ENCODE results near the gene ACADS. TPM values are rescaled to one million over a fixed set of nuclear protein-coding genes. Genes with fewer than 3 reads are reported as not detected.

Gene ACADS
- total and polyA plus RNA-seq, 2 of the 8 experiments (the other 6 are each of a cell fraction or from before 2014, with no cell fraction given): 4.9 to 7.5 TPM

DNA sequence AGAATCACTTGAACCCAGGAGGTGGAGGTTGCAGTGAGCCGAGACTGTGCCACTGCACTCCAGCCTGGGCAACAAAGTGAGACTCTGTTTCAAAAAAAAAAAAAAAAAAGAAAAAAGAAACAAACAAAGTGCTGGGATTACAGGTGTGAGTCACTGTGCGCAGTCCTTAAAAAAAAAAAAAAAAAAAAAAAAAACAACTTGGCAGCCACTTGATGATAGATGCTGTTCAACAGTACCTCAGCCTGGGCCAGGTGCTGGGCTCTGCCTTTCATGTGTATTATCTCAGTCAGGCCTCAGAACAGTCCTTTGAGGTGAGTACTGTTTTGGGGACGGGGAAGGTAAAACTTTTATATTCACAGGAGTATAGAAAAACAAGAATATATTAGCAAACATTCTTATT is 9.6 kb downstream of the ACADS start:
- H3K23me2 ChIP-seq (ENCODE audit: low read depth, low read length): no peaks in the 10 kb centered on the region
- H3K4me3 ChIP-seq (ENCODE audit: extremely low read depth in 1 of 4, insufficient read depth in 2 of 4, low read depth in 3 of 4, low read length in 4 of 4): no peak overlapping the region
- no peak overlapping the region for H3K23ac ChIP-seq (ENCODE audit: insufficient read length)
- H2BK120ac ChIP-seq (replicated peaks; ENCODE audit: low read depth, low read length): no peak overlapping the region
- no peak overlapping the region for H3K4me2 ChIP-seq (ENCODE audit: insufficient read depth in 1 of 2, low read depth in 2 of 2, low read length in 2 of 2)
- no peak overlapping the region for H3K4ac ChIP-seq (replicated peaks; ENCODE audit: insufficient read length, low read depth, low read length)
- H2AFZ ChIP-seq (ENCODE audit: low read length): no peak overlapping the region
- 83% methylated on average over 2 of the region's 3 CpGs; no CpG with 5 or more reads in 1 of the 2 experiments for WGBS, 2 experiments (ENCODE audit: extremely low coverage in 1 of 2, insufficient coverage in 1 of 2, insufficient read length in 1 of 2, insufficient replicate concordance in 2 of 2, low coverage in 1 of 2, low lambda C conversion rate in 2 of 2, missing lambda C conversion rate in 1 of 2)
- no peaks in the 10 kb centered on the region; a peak in 1 of 4 replicates for H3K9me3 ChIP-seq (ENCODE audit: insufficient read depth in 2 of 2, low read depth in 1 of 2, low read length in 1 of 2)
- H2BK20ac ChIP-seq (ENCODE audit: low read length): no peak overlapping the region
- H3K4me1 ChIP-seq (replicated peaks in 1 of 4; ENCODE audit: control insufficient read depth in 3 of 4, insufficient read depth in 4 of 4, low read length in 3 of 4): no peaks in the 10 kb centered on the region
- no peak overlapping the region for H4K91ac ChIP-seq (replicated peaks; ENCODE audit: insufficient read length, low read length)
- no peak for FAIRE-seq
- H3K9ac ChIP-seq (replicated peaks in 1 of 4; ENCODE audit: extremely low read depth in 1 of 4, low read depth in 3 of 4, low read length in 3 of 4): no peak overlapping the region
- H3K79me2 ChIP-seq (ENCODE audit: control insufficient read depth in 1 of 2, insufficient read depth in 2 of 2, low read length in 2 of 2): no peaks in the 10 kb centered on the region
- no peak overlapping the region for H3K56ac ChIP-seq (replicated peaks; ENCODE audit: insufficient read length, low read depth, low read length)
- H3K18ac ChIP-seq (ENCODE audit: extremely low read depth, low read length): no peak overlapping the region
- no peak overlapping the region for H2BK5ac ChIP-seq (ENCODE audit: low read depth, low read length)
- POLR2A ChIA-PET (ENCODE audit: partially characterized antibody): interaction anchor here (0.6 to 1.0 kb wide), 3 partner anchors 15 to 170 kb away, joined by 3 read pairs; no protein-coding TSS in a partner anchor
- H2BK15ac ChIP-seq (ENCODE audit: low read length): no peak overlapping the region
- no peaks in the 10 kb centered on the region for H4K20me1 ChIP-seq (replicated peaks in 1 of 2; ENCODE audit: control insufficient read depth in 1 of 2, insufficient read depth in 2 of 2, low read length in 2 of 2)
- no peak for TF ChIP-seq GABPA (IDR thresholded peaks at IDR 0.05; ENCODE audit: borderline replicate concordance, insufficient read depth, low read length)
- no peak overlapping the region for H3K27ac ChIP-seq (ENCODE audit: low read depth, low read length)
- H3K79me1 ChIP-seq (ENCODE audit: low read depth, low read length): no peaks in the 10 kb centered on the region
- H3K27me3 ChIP-seq (replicated peaks in 1 of 4; ENCODE audit: control insufficient read depth in 3 of 4, extremely low read depth in 1 of 4, insufficient read depth in 3 of 4, low read length in 3 of 4): no peaks in the 10 kb centered on the region
- no peak for DNase-seq (ENCODE audit: low read depth in 1 of 2, low spot score in 2 of 2)
- H4K5ac ChIP-seq (ENCODE audit: insufficient read length, low read depth, low read length): no peak overlapping the region
- CTCF ChIA-PET (ENCODE audit: partially characterized antibody): interaction anchor here (0.9 kb wide), 1 partner anchor 20 kb away, joined by 3 read pairs; no protein-coding TSS in a partner anchor
- H4K8ac ChIP-seq (ENCODE audit: extremely low read depth, insufficient read depth, low read length): no peak overlapping the region
- no peak overlapping the region for H2AK5ac ChIP-seq (ENCODE audit: low read depth, low read length)
- no peak overlapping the region for H2BK12ac ChIP-seq (ENCODE audit: low read depth, low read length)
- no peak overlapping the region for H3K14ac ChIP-seq (ENCODE audit: insufficient read length)
- H3K36me3 ChIP-seq (ENCODE audit: control insufficient read depth in 2 of 4, insufficient read depth in 4 of 4, low read length in 3 of 4): no peaks in the 10 kb centered on the region; a peak in 1 of 8 replicates
